HUES48 (cell line): Measurements from ENCODE around the gene BICDL1.

Experiments
- H3K27ac ChIP-seq: one replicate; pipeline ENCODE4 v1.7.0; 2013; ENCODE audit warnings: low read depth, low read length, inconsistent platforms
- H3K27me3 ChIP-seq: 2 replicates; pipeline ENCODE4 v1.6.1; 2013; ENCODE audit warnings: mild to moderate bottlenecking, low read length; ENCODE audit not compliant: control insufficient read depth, insufficient read depth
- H3K36me3 ChIP-seq: 2 replicates; pipeline ENCODE4 v1.6.1; 2013; ENCODE audit warnings: low read length; ENCODE audit not compliant: control insufficient read depth, insufficient read depth
- H3K4me1 ChIP-seq: 2 replicates; pipeline ENCODE4 v1.6.1; 2013; ENCODE audit warnings: mild to moderate bottlenecking, low read length; ENCODE audit not compliant: control insufficient read depth, insufficient read depth
- H3K4me3 ChIP-seq: 2 replicates; pipeline ENCODE4 v1.5.1; 2013; ENCODE audit warnings: mild to moderate bottlenecking, low read depth, low read length
- H3K9ac ChIP-seq: 2 replicates; pipeline ENCODE4 v1.6.1; 2013; ENCODE audit warnings: mild to moderate bottlenecking, low read depth, low read length, moderate library complexity
- H3K9me3 ChIP-seq: 2 replicates; pipeline ENCODE4 v1.6.1; 2013; ENCODE audit warnings: low read length; ENCODE audit not compliant: control insufficient read depth, insufficient read depth

BICDL1 gene

DNA sequence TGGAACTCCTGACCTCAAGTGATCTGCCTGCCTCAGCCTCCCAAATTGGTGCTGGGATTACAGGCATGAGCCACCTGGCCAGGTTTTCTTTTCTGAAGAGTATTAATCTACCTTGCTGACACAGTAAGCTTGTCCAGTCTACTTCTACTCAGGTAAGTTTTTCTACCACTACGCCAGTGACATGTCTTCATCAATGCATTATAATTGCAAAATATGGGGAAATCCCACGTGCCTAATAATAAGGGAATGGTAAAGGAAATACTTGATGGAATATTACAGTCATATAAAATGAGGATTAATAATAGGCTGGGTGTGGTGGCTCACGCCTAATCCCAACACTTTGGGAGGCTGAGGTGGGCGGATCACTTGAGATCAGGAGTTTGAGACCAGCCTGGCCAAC lies 65.3 kb downstream of the BICDL1 start:
- H3K9ac ChIP-seq: no peak overlapping the region
- H3K4me1 ChIP-seq: no peaks in the 10 kb centered on the region
- no peak overlapping the region for H3K27ac ChIP-seq
- no peaks in the 10 kb centered on the region for H3K9me3 ChIP-seq
- H3K36me3 ChIP-seq: no peaks in the 10 kb centered on the region
- H3K27me3 ChIP-seq: no peaks in the 10 kb centered on the region
- no peak overlapping the region for H3K4me3 ChIP-seq

GRCh38 chr12:120055231-120056000 lies 66.4 kb downstream of the BICDL1 start:
- Histone ChIP-seq H3K4me1 (no peaks in the 10 kb centered on the region), H3K9ac (no peak overlapping the region), H3K9me3 (no peaks in the 10 kb centered on the region), H3K27me3 (no peaks in the 10 kb centered on the region), H3K4me3 (no peak overlapping the region), H3K27ac (no peak overlapping the region), H3K36me3 (no peaks in the 10 kb centered on the region)

- H3K9ac ChIP-seq: no peak overlapping the region
- H3K36me3 ChIP-seq: no peaks in the 10 kb centered on the region
- no peaks in the 10 kb centered on the region for H3K4me1 ChIP-seq
- no peaks in the 10 kb centered on the region for H3K9me3 ChIP-seq
- H3K27ac ChIP-seq: no peak overlapping the region
- no peak overlapping the region for H3K4me3 ChIP-seq
- H3K27me3 ChIP-seq: no peaks in the 10 kb centered on the region
Observed at GRCh38 chr12:120056739-120057138, 67.7 kb downstream of the BICDL1 start.

DNA sequence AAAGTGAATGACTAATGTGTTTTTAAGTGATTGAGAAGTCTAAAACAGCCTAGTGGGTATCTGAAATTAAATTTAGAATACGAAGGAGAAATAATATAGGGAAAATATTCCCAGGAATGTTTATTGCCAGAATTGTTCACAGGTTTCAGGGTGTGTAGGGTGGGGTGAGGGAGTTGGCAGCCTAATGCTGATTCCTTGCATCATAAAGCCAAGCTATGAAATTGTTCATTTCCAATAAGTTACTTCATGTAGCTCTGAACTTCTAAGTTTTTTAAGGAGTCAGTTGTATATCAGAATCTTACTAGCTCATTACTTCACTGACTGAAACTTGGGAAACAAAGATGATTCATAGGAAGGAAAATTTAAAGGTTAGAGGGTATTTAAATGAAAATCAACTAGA lies 71.2 kb downstream of the BICDL1 start:
- no peak overlapping the region for H3K4me3 ChIP-seq
- peaks cover 7% of the 10 kb centered on the region; the same call in 1 of the 2 replicates for H3K36me3 ChIP-seq
- peaks cover 5% of the 10 kb centered on the region; the same call in 1 of the 2 replicates for H3K4me1 ChIP-seq
- H3K9me3 ChIP-seq: no peaks in the 10 kb centered on the region
- no peak overlapping the region for H3K27ac ChIP-seq
- H3K27me3 ChIP-seq: no peaks in the 10 kb centered on the region
- H3K9ac ChIP-seq: no peak overlapping the region

- Histone ChIP-seq H3K27me3 (no peaks in the 10 kb centered on the region), H3K27ac (no peak overlapping the region), H3K4me1 (peaks cover 5% of the 10 kb centered on the region; the same call in 1 of the 2 replicates), H3K9me3 (no peaks in the 10 kb centered on the region), H3K9ac (no peak overlapping the region), H3K4me3 (no peak overlapping the region), H3K36me3 (peaks cover 12% of the 10 kb centered on the region; the same call in 1 of the 2 replicates)
Observed at GRCh38 chr12:120060717-120061116, 71.7 kb downstream of the BICDL1 start.

- Histone ChIP-seq H3K27me3 (no peaks in the 10 kb centered on the region), H3K36me3 (peaks cover 12% of the 10 kb centered on the region; the same call in 1 of the 2 replicates), H3K9me3 (no peaks in the 10 kb centered on the region), H3K4me1 (peaks cover 5% of the 10 kb centered on the region; the same call in 1 of the 2 replicates), H3K27ac (no peak overlapping the region), H3K9ac (no peak overlapping the region), H3K4me3 (no peak overlapping the region)
Observed at GRCh38 chr12:120061575-120062214, 72.7 kb downstream of the BICDL1 start.

DNA sequence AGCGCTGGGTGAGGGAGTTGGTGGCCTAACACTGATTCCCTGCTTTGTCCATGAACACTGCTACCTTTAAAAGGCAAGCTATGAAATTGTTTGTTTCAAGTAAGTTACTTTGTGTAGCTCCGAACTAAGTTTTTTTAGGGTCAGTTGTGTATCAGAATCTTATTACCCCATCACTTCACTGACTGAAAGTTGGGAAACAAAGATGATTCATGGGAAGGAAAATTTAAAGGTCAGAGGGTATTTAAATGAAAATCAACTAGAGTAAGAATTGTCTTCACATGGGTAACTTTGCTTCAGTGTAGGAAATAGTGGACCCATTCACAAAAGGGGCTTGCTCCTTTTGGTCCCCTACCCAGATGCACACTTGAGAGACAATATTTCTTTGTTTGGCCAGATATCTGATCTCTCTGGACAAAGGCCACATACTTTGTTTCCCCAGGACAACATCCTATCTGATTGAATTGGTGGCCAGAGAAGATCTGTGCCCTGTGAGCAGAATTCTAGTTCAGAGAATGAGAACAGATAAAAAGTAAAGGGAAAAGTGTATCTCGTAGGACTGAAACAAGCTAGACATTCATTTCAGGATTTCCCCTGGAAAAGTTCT lies 74.0 kb downstream of the BICDL1 start:
- Histone ChIP-seq H3K9ac (no peak overlapping the region), H3K4me1 (peaks cover 5% of the 10 kb centered on the region; the same call in 1 of the 2 replicates), H3K36me3 (peaks cover 12% of the 10 kb centered on the region; the same call in 1 of the 2 replicates), H3K27me3 (no peaks in the 10 kb centered on the region), H3K4me3 (no peak overlapping the region), H3K27ac (no peak overlapping the region), H3K9me3 (no peaks in the 10 kb centered on the region)

- no peak overlapping the region for H3K9ac ChIP-seq
Observed at GRCh38 chr12:120064054-120064940, 75.3 kb downstream of the BICDL1 start.

GRCh38 chr12:120065472-120065871 lies 76.4 kb downstream of the BICDL1 start:
- Histone ChIP-seq H3K27ac (no peak overlapping the region), H3K4me3 (no peak overlapping the region), H3K9me3 (no peaks in the 10 kb centered on the region), H3K27me3 (no peaks in the 10 kb centered on the region; the same call in 1 of the 2 replicates), H3K4me1 (peaks cover 5% of the 10 kb centered on the region; the same call in 1 of the 2 replicates), H3K36me3 (peaks cover 12% of the 10 kb centered on the region; the same call in 1 of the 2 replicates), H3K9ac (no peak overlapping the region)

More at GRCh38 chr12:120064054-120064940, 75.3 kb downstream of the BICDL1 start:
- Histone ChIP-seq H3K4me1 (peaks cover 5% of the 10 kb centered on the region; the same call in 1 of the 2 replicates), H3K36me3 (peaks cover 12% of the 10 kb centered on the region; the same call in 1 of the 2 replicates), H3K4me3 (no peak overlapping the region), H3K27me3 (no peaks in the 10 kb centered on the region), H3K9me3 (no peaks in the 10 kb centered on the region), H3K27ac (no peak overlapping the region)

DNA sequence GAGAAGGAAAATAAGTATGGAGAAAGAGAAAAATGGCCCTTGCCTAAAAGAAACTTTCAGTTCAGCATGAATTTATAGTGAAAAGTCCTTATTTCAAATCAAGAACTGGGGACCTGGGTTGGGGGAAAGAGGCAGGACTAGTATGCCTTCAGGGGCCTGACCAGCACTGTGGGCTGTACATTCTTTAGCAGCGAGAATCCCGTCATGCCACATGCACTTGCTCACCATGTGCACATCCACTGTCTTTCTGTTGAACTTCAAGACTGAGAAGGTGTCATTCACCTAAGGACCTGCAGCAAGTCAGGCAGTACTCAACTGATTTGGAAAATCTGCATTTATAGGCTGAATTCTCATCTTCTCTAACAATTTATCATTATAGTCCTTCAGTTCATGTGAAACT lies 77.3 kb downstream of the BICDL1 start:
- peaks cover 5% of the 10 kb centered on the region; the same call in 1 of the 2 replicates for H3K4me1 ChIP-seq
- H3K36me3 ChIP-seq: peaks cover 12% of the 10 kb centered on the region; the same call in 1 of the 2 replicates
- H3K9ac ChIP-seq: no peak overlapping the region
- H3K9me3 ChIP-seq: no peaks in the 10 kb centered on the region
- no peak overlapping the region for H3K27ac ChIP-seq
- no peaks in the 10 kb centered on the region; the same call in 1 of the 2 replicates for H3K27me3 ChIP-seq
- H3K4me3 ChIP-seq: no peak overlapping the region
